HG02678 (cell line): Measurements from ENCODE around the gene SLC22A23.

ENCODE experiments used
- ATAC-seq: cut with Tn5 transposase; IDR thresholded peaks from one replicate; pipeline ENCODE4 v1.9.1; 2021; ENCODE audit warnings: mild to moderate bottlenecking, moderate library complexity; ENCODE audit not compliant: unreplicated experiment

The SLC22A23 gene, protein sequence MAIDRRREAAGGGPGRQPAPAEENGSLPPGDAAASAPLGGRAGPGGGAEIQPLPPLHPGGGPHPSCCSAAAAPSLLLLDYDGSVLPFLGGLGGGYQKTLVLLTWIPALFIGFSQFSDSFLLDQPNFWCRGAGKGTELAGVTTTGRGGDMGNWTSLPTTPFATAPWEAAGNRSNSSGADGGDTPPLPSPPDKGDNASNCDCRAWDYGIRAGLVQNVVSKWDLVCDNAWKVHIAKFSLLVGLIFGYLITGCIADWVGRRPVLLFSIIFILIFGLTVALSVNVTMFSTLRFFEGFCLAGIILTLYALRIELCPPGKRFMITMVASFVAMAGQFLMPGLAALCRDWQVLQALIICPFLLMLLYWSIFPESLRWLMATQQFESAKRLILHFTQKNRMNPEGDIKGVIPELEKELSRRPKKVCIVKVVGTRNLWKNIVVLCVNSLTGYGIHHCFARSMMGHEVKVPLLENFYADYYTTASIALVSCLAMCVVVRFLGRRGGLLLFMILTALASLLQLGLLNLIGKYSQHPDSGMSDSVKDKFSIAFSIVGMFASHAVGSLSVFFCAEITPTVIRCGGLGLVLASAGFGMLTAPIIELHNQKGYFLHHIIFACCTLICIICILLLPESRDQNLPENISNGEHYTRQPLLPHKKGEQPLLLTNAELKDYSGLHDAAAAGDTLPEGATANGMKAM

DNA sequence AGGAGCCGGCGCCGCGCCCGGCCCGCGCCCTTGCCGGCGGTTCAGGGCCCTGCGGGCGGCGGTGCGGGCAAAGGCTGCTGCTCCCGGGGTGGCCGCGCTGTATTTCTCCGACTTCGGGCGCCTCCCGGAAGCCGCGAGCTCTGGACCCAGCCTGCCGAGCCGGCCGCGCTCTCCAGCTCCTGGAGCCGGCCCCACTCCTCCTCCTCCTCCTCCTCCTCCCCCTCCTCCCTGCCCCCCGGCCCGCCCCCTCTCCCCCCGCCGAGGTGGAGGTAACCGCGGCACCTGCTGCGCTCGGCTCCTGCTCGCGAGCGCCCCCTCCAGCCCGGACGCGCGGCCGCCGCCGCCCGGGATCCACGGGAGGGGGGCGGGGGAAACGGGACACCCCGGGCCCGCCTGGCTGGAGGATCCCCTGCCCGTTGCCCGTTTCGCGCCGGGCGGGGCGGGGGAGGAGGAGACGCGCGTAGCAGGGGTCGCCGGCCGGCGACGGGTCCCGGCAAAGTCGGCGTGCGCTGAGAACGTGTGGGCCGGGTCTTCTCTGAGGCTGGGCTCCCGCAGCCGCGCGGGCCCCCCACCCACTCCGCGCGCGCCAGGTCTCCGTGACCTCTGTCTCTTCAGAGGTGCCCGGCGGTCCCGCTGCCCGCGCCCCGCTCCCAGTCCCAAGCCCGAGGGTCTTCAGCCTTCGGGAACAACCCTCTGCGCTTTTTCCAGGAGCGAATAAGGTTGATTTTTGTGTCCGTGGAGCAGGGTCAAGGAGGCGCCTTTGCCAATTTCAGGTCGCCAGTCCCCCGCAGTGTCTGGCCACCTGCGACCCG is at the start of gene SLC22A23:
Gene SLC22A23, minus strand, starts transcription at position 153 of the 812 bp plus-strand sequence. CDS start 491 bp downstream, outside the sequence.
- ATAC-seq: no peak

DNA sequence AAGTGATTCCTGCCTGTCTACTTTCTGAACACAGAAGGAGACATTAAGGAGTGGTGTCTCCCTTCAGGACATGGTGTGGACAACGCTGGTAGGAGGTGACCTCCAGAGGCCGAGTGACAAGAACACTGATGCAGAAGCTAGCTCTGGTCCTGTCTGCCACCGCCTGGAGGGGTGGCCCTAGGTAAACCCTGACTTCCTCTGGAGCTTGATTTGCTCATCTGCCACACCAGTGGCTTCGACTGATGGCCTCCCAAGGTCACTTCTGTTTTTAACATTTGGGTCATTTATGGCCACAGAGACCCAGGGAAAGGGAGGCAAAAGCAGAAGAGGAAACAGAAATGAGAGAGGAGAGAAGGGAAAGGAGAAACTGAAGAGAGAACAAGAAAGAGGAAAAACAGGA is 49.4 kb upstream of the SLC22A23 start:
- ATAC-seq: no peak

DNA sequence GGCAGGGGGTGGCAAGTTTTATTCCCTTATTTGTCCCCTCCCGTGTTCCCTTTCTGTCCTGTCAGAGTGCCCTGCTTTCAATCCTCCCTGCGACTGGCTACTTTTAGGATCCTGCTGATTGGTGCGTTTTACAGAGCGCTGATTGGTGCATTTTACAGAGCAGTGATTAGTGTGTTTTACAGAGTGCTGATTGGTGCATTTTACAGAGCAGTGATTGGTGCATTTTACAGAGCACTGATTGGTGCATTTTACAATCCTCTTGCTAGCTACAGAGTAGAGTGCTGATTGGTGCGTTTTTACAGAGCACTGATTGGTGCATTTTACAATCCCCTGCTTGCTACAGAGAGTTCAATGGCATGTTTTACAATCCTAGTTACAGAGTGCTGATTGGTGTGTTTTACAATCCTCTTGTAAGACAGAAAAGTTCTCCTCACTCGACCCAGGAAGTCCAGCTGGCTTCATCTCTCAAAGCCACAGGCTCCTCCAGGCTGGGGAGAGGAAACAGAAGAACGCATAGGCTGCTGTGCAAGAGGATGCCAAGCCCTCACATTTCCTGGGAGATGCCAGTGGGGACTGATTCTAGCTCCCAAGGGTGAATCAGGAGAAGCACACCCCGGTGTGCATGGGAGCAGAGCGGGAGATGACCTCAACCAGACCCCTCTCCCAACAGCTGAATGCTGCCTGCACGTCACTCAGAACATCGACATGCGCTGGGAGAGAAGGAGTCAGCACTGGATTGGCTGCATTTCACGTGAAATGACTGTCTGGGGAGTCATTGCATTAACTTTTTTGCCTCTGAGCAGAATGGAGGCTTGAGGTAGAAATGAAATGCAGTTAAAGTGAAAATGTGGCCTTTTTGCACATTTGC is 48.3 kb upstream of the SLC22A23 start:
- ATAC-seq: no peak

DNA sequence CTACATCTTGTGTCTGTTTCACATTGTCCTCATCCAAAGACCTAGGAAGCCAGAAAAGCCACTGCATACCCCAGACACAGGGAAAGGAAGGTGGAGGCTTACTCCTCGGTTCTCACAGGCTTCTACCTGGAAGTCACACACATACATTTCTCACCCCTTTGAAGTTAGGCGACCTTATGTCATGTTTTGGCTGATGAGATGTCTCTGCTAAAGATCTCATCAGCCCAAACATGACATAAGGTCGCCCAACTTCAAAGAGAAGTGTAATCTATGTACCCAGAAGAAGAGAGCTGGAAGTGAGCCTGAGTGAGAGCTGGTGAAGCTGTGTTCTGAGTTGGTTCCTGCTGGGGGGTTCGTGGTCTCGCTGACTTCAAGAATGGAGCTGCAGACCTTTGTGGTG is 47.5 kb upstream of the SLC22A23 start:
- no peak for ATAC-seq

DNA sequence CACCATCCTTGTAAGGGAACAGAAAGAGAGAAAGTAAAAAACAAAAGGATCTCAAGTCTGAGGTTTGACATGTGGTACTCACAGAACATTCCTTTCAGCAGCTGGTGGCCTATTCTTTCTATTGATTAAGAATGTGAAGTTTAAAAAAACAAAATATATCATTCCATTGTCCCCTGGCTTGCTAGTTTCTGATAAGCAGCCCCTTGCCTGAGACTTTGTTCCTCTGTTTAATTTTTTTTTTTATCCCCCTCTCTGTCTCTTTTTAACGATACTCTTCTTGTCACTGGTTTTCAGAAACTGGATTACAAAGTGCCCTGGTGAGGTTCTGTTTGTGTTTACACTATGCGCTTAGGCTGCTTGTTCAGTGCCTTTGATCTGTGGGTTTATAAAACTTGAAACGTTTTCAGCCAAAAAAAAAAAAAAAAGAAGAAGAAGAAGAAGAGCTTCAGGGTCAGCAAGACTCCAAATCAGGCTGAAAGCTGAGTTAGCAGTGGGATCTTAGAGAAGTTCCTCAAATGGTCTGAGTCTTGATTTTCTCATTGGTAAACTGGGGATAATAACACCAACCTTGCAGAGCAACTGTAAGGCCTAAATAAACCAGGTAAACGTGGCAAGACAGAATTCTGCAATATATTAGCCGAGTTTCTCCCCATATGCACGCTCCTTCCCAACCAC is 45.1 kb upstream of the SLC22A23 start:
- ATAC-seq: no peak

DNA sequence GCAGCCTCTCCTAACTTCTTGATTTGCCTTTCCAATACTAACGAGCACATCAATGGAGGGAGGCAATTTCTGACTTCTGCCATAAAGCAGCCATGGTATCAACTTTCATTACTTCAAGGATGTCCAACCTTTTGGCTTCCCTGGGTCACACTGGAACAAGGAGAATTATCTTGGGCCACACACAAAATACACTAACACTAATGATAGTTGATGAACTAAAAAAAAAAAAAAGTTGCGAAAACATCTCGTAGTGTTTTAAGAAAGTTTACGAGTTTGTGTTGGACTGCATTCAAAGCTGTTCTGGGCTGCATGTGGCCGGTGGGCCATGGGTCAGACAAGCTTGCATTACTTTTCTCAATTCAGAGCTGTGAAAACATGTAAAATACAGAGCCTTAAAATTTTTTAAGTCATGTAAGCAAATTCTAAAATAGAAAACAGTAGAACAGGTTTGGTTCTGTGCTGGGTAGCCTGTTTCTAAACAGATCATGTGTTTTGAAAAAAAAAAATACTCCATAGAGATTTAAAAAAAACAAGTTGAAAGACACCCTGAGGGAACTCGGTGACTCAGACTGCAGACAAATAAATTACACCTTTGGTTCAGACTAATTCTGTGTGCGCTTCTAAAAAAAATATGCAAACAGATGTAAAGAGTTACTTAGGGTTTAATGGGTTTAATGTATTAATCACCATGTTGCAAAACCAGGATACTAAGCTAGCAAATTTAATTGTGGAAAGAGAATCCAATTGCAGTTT is 43.6 kb upstream of the SLC22A23 start:
- no peak for ATAC-seq

DNA sequence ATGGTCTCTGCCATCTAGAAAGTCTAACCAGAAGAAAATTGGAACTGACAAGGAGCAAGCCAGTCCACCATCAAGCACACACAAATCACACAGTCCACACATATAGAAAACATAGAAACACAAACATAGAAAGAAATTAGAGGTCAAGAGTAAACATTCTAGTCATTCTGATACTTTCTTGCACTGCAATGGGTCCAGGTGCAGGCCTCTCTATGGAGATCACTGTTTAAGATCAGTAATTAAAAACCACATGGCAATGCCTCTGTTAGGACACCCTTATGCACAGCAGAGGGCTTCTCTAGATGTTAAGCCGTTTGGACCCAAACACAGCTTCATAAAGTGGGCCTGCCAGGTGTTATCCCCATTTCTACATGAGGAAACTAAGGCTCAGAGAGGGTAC is 42.8 kb upstream of the SLC22A23 start:
- ATAC-seq: no peak

DNA sequence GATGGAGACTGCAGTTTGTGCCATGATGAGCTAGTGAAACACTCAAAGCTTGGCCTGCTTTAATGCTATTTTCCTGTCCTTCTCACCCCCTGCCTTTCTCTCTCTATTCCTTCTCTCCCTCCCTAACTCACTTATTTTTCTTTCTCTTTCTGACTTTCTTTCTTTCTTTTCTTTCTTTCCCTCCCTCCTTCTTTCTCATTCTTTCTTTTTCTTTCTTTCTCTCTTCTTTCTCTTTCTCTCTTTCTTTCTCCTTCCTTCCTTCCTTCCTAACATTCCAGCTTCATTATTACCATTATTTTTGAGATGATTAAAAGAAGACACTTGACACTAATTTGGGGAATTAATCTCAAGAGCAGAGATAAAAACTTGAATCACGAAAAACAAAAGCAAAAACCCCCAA is 39.5 kb upstream of the SLC22A23 start:
- no peak for ATAC-seq

DNA sequence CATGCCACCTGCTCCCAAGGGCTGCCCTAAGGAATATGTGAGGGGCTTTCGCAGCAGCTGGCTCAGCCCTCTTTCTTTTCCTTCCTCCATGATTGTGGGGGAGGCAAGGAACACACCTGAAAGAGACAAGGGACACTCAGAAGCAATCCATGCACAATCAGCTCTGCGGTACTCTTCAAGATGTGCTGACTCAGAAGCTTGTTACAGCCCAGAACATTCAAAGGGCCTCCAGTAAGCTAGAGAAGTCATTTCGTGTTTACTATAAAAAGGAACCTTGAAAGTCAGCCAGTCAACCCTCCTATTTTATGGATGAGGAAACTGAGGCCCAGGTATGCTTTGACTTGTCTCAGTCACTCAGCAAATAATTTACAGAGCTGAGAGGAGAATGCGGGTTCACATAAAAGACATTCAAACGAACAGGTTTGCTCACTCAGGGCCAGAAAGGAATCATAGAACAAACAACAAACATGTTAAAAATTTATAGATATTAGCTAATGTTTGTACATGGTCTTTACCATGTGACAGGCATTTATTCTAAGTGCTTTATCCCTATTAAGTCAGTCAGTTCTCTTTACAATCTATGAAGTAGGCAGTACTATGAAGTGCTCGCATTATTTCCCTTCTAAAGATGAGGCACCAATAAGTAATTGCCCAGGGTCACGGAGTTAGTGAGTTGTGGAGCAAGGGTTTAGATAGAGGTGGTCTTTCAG is 37.7 kb upstream of the SLC22A23 start:
- no peak for ATAC-seq

DNA sequence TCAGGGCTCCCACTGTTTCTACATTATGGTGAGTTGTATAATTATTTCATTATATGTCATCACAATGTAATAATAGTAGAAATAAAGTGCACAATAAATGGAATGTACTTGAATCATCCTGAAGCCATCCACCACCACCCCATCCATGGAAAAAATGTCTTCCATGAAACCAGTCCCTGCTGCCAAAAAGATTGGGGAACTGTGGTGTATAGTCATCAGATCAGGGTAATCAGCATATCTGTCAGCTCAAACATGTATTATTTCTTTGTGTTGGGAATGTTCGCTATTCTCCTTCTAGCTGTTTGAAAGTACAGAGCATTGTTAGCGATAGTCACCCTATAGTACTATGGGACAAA is 33.8 kb upstream of the SLC22A23 start:
- ATAC-seq: no peak

DNA sequence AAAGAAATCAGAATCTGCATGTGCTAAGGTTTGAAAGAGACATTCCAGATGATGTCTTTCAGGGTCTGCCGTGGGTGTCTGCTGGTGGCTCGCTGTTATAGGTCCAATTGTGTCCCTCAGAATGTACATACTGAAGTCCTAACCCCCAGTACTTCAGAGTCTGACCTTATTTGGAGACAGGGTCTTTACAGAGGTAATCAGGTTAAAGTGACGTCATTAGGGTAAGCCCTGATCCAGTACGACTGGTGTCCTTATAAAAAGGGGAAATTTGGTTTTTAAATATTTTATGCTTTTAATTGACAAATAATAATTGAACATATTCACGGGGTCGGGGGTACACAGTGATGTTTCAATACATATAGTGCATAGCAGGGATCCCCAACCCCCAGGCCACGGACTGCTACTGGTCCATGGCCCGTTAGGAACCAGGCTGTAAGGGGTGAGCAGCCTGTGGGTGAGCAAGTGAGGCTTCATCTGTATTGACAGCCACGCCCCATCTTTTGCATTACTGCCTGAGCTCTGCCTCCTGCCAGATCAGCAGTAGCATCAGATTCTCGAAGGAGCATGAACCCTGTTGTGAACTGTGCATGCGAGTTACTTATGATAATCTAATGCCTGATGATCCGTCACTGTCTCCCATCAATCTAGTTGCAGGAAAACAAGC is 33.2 kb upstream of the SLC22A23 start:
- no peak for ATAC-seq

DNA sequence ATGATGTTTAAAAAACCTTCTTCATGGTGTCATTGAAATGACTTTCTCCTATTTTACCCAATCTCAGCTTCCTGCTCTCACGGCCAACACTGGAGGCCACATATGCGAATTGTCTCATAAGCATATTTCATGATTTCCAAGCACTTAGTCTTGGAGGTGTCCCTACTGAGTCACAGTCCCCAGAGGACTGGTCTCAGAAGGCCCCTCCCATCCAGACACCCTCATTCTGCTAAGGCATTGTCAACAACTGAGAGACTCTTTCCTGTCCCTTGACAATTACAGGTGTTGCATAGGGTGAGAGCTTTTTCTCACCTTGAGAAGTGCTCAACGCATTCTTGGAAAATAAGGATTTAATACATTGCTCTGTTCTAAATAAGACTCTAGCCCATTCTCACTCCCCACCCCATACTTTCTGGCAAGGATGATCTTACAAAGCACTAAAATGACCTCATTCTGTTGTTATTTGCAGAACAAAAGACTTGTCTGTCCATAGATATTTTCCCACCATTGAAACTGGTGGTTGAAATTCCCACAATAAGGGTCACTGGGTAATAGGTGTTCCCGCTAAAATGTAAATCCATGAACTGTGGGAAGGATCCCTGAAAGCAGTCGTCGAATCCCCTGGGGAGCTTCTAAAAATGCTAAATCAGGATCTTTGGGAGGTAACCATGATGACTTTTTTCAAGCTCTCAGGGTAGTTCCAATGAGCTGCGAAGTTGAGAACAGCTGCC is 32.3 kb upstream of the SLC22A23 start:
- no peak for ATAC-seq

DNA sequence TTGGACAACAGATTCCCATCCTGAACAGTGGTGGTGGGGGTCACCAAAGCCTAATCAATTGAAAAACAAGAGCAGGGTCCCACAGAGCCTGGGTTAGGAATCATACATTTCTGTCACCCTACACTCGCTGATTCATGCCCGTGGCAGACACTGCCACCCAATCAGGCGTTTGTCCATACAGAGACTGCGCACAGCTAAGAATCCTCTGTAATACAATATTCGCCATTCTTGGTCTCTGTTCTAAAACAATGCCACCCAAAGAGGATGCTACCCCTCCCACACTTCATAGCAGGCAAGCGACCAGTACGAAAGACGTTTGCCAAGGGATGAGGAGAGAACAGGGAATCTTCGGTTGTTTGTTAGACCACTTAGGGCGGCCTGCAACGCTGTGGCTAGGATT is 28.1 kb upstream of the SLC22A23 start:
- ATAC-seq: no peak

DNA sequence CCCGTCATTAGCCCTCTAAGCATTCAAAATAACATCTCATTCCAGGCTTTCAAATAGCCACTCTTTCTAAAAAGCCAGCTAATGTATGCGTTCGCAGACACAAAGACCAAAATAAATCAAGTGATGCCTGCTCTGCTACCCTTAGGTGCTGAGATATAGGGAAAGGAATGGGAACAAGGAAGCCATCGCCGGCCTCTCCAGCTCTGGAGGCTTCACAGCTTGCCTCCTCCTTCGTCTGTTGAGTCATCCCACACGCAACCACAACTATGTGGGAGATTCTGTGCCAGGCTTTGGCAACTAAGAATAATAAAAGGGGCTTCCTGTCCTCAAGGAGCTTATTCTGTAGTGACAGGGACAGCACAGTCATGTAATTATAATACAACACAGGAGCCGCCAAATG is 27.3 kb upstream of the SLC22A23 start:
- ATAC-seq: no peak

DNA sequence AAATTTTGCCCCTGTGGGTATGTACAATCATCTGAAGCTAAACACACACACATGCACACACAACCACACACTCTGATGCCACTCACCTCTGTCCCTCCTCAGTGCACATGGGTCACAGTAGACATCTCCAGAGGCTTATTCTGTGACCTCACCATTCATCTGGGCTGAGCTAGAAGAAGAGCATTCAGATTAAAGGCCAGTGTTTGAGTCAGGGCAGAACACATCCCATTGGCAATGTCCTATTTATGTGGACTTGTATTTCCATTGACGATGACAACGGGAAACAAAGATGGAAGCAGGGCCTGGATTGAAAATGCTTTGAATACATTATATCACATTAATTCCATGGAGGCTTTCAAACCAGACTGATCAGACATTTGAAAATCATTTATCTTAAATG is 26.8 kb upstream of the SLC22A23 start:
- no peak for ATAC-seq

DNA sequence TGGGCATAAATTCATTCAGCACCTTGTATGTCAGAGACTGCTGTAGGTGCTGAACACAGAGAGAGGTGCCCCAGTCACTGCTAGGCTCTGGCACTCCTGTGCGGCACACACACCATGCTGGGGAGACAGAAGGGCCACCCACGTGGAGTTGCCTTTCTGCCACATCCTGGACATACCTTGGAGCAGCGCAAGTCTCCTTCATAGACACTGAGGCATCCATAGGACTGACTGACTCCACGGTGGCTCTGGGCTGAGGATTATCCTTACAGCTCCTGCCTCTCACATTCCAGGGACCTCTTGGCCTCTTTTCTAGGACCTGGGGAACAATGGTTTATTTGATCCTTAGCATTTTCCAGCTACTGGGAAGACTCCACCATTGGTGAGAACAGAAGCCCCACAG is 26.0 kb upstream of the SLC22A23 start:
- ATAC-seq: no peak

DNA sequence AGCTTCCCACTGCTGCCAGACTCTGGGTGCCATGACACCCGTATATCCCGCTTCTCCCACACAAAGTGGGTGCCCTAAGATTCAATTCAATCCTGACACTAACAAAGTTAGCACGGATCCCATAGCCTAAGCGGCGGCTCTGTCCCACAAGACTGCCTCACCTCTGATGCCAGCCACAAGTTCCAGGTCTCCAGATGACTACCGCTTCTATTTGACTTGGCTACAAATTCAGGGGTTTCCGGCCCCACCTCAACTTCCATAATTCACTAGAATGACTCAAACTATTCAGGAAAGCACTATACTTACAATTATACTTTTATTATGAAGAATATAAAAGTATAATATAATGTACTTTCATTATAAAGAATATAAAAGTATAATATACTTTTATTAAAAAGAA is 24.8 kb upstream of the SLC22A23 start:
- ATAC-seq: no peak

DNA sequence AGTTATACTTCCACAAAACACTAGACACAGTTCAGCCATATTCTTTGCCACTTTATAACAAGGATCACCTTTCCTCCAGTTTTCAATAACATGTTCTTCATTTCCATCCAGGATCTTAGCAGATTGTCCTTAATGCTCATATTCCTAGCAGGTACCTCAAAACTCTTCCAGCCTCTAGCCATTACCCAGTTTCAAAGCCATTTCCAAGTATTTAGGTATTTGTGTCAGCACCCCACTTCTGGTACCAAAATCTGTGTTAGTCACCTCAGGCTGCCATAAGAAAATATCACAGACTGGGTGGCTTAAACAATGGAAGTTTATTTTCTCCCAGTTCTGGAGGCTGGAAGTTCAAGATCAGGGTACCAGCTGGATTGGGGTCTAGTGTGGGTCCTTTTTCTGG is 23.2 kb upstream of the SLC22A23 start:
- ATAC-seq: no peak
